Stimulated activated CD4-positive, alpha-beta T cell treated with anti-CD3 and anti-CD28 coated beads, Interleukin-2, amount 100 ng/mL, for 48 hours (primary cell): ENCODE measurements around the gene PPP1R14B.

Source experiments
- DNase-seq, 2 donors: peaks; one replicate each; pipeline ENCODE4 v3.0.0-alpha.2; 2020

Gene PPP1R14B

GRCh38 chr11:64246871-64247728, at the start of gene PPP1R14B:
Gene PPP1R14B, minus strand, starts transcription at chr11:64246943. Its CDS starts 270 bp downstream, at chr11:64246673.
- peak; percentile 74 to 80 for DNase-seq

- DNase-seq: no peak
These were observed 49.5 kb upstream of the PPP1R14B start for GRCh38 chr11:64296236-64296635.

- DNase-seq: no peak
These were observed 49.0 kb upstream of the PPP1R14B start for GRCh38 chr11:64295760-64296159.

- DNase-seq: no peak
These were observed 48.0 kb upstream of the PPP1R14B start for GRCh38 chr11:64294774-64295173.

GRCh38 chr11:64292460-64293254, 45.9 kb upstream of the PPP1R14B start:
- no peak for DNase-seq

GRCh38 chr11:64291752-64292459, 45.2 kb upstream of the PPP1R14B start:
- DNase-seq: no peak

- DNase-seq: no peak
These were observed 44.6 kb upstream of the PPP1R14B start, which contains the start of gene KCNK4 for GRCh38 chr11:64291262-64291751. Gene KCNK4, plus strand, starts transcription at chr11:64291302. Its CDS starts 1,717 bp downstream, at chr11:64293019.

- no peak for DNase-seq
These were observed 43.9 kb upstream of the PPP1R14B start for GRCh38 chr11:64290352-64291261.

GRCh38 chr11:64289002-64289564, 42.3 kb upstream of the PPP1R14B start:
- no peak for DNase-seq

GRCh38 chr11:64288353-64288750, 41.6 kb upstream of the PPP1R14B start:
- no peak for DNase-seq

GRCh38 chr11:64287676-64288352, 41.1 kb upstream of the PPP1R14B start:
- DNase-seq: no peak

- DNase-seq: no peak
These were observed 40.0 kb upstream of the PPP1R14B start for GRCh38 chr11:64286801-64287159.

- DNase-seq: no peak
These were observed 39.4 kb upstream of the PPP1R14B start for GRCh38 chr11:64285885-64286800.

GRCh38 chr11:64284962-64285884, 38.5 kb upstream of the PPP1R14B start, which contains the start of gene GPR137:
Gene GPR137, plus strand, starts transcription at chr11:64285848. Its CDS starts 677 bp downstream, at chr11:64286525.
- DNase-seq: peak; percentile 93 to 98

GRCh38 chr11:64284048-64284961, 37.6 kb upstream of the PPP1R14B start, which contains the start of gene BAD:
Gene BAD, minus strand, starts transcription at chr11:64284665. Its CDS starts 297 bp downstream, at chr11:64284368.
- peak; percentile 92 to 94 for DNase-seq

GRCh38 chr11:64283092-64283491, 36.3 kb upstream of the PPP1R14B start:
- DNase-seq: no peak
